GDM1 (cell line): ENCODE results near the gene WDR7.

Experiments
- DNase-seq: peaks from one replicate; lab custom pipeline; 2025; lab: John Stamatoyannopoulos, UW

Gene WDR7

GRCh38 chr18:56937874-56938430, 286.8 kb downstream of the WDR7 start:
- DNase-seq: no peak

DNA sequence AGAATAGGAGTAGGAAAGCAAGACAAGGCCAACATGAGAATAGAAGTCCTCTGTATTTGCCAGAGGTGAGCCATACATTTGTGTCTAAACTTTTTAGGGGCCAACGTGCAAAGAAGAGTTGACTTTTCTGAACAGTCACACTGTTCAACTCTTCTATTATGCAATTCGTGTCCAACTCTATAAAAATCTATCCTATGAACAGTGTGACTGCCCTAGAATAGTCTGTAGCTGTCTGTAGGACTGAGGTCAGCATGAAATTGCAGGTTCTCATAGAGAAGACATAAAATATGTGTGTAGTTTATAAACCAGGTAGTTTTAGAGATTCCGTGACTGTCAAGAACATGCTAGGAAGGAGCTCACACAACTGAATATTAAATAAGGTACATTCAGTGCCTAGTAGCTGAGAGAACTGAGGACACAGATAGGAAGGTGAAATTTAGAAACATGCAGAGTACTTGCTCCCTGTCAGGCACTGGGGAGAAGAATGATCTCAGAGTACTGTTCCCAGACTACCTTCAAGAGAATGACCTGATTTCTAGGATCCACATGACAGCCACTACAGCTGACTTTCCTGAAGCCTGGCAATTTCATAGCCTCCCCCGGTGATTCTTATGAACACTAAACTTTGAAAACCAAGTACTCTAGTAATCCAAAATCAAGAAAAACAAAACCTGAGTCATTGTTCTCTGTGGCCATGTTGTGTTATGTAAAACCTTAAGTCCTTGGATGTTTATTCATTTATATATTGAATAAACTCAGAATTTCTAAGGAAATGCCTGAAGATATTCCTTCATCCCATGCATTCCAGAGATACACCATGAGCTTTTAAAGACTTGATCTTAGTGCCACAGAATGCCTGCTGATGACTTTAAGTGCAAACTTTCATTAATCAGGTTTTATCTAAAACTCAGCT, 294.3 kb downstream of the WDR7 start:
- DNase-seq: no peak

DNA sequence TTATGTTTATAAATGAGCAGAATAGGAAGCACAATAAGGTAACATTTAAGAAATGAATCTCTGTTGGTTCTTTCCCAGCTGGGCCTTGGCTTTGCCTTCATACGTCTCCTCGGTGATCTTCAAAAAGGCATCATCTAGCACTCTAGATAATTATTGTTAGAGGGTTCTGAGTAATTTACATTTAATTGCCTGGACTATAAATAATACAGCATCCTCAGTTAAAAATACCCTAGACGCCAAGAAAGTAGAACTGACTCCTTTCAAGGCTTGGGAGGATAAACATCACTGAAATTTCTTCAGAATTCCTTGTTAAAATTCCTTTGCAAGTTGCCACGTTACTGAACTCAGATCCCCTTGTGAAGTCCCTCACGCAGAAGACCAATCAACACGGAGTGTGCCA, 296.1 kb downstream of the WDR7 start:
- DNase-seq: no peak

DNA sequence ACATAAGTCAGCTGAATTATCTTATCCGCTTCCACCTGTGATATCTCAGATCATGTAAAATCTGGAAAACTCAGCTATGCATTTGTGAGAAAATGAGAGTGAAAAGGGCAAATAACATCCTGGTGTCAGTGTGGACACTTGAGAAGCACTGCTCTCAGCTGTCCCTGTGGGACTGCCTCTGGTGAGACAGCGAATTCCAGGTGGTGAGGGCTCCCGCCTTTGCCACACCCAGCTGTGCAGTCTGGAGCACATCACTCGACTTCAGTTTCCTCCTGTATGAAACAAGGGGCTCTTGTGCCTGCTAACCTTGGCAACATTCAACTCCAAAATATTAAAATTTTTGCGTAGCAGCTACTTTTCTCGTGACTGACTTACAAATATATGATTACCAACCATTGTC, 300.9 kb downstream of the WDR7 start:
- no peak for DNase-seq

DNA sequence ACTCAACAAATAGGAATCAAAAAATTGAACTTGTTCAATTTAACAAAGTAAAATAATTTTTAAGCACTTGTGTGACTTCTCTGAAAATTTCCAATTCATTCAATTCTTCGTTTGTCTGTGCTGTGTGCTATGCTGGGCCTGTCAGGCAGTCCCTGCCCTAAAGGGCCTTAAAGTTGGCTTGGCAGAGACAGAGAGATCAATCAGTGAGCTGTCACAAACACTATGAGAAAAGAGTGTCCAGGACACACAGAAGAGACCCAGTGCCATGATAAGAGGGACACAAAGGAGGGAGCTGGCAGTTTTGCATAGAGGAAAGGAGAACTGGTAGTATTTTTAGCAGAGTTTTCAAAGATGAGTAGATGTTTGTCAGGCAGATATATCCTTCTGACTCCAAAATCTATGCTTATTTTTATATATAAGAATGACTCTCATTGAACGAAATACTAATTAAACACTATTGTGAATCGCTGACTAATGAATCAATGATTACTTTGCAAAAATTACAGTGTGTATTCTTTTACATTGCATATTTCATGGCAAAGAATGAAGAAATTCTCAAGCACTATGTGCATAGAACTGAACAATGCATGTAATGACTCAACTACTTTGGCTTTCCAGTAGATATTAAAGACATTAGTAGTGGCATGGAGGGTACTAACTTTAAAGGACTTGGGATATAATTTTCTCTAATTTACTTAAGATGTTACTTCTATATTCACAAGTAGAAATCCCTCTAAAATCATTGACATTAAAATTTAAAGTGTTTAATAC, 302.5 kb downstream of the WDR7 start:
- no peak for DNase-seq

DNA sequence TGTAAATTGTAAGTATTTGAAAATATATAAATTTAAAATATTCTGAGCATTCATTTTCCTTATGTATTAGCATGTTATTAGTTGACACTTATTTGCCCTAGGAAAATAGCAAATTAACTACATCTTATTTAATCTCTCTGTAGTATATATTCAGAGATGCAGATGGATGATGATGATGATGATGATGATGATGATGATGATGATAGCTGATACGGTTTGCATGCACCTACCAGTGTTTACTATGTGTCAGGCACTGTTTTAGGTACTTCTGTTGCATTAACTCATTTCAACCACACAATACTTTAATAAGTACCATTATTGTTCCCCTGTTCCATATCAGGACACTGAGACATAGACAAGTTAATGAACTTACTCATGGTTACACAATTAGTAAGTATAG, 304.3 kb downstream of the WDR7 start:
- DNase-seq: no peak

GRCh38 chr18:56959120-56959519, 308.0 kb downstream of the WDR7 start:
- no peak for DNase-seq

DNA sequence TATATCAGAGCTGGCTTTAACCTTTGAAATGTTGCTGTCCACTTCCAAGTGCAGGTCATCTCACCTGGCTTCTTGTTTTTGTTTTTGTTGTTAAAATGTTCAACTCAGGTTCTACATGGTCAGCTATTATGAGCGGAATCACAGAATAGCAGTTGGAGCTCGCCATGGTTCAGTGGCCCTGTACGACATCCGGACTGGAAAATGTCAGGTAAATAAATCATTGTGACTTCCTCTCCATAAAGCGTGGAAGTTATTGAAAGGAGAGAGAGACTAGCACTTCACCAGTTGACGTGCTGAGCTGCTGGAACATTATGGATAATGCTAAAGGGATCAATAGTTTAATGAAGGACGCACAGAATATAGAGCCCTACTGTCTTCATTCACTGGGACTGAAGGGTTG, 311.2 kb downstream of the WDR7 start:
- no peak for DNase-seq

GRCh38 chr18:56967035-56967434, 315.9 kb downstream of the WDR7 start:
- no peak for DNase-seq

- DNase-seq: no peak
These were observed 322.3 kb downstream of the WDR7 start for GRCh38 chr18:56973487-56973886.

- DNase-seq: no peak
These were observed 323.0 kb downstream of the WDR7 start for GRCh38 chr18:56974141-56974540.

DNA sequence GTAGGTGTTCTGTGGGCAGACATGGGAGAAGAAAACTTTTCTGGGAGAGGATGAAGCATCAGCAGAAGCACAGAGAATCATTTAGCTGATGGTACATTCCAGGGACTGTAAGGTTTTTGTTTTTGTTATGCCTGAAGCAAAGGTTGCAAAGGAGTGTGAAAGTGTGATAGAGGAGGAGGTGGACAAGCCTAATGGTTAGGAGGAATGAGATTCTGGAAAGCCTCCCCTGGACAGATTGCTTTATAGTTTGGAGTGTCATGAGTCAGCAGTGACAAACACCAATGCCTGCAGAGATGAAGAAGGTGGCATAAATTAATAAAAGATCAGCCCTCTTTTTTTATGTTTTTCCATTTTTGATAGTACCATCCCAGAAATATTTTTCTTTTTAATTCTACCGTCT, 324.1 kb downstream of the WDR7 start:
- DNase-seq: no peak

DNA sequence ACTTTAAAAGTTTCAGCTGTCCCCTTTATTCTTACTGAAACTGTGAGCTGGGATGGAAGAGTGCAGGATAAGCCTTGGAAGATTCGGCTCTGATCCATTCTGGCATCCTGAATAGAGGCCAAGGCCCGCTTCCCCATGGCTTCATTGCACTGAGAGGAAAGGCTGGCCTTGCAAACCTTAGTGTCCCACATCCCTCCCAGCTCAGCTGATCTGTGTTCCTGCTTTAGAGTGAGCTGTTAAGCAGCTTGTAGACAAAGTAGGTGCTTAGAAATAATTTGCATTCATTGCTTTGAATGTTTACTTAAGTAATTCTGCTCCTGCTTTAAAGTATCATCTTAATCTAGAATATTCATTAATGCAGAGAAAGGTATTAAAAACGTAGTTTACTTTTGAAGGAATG, 326.1 kb downstream of the WDR7 start:
- DNase-seq: no peak

DNA sequence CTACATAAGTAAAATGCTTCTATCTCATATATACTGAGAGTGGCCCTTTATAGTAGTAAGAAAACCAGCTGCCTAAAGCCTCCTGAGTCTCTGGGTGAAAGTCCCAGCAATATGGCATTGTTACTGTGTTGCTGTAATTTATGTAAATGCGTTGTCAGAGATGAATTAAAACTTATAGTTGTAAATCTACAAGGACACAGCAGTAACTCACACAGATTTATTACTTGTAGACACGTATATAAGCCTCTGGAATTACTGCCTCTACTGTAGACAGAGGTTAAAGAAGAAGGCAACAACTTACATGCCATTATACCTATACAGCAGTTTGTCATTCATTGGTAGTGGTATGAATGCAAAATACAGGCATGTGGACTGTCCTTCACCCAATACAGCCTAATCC, 326.6 kb downstream of the WDR7 start:
- DNase-seq: no peak

DNA sequence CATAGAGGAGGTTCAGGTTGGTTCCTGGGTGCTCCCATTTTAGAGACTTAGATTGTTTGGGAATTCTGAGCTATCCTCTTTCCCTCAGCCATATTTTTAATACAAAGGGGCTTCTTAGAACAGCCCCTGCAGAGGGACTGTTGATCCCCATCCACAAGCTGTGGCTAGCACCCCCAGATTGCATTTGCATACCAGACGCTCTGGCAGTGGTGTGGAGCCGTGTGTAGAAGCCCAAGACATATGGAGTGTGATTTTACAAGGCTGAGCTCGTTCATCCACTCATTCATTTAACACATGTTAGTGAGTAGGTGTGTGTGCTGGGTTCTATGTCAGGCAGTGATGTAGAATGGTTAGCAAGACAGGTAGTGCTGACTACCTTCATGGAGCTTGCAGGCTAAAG, 329.0 kb downstream of the WDR7 start:
- no peak for DNase-seq

DNA sequence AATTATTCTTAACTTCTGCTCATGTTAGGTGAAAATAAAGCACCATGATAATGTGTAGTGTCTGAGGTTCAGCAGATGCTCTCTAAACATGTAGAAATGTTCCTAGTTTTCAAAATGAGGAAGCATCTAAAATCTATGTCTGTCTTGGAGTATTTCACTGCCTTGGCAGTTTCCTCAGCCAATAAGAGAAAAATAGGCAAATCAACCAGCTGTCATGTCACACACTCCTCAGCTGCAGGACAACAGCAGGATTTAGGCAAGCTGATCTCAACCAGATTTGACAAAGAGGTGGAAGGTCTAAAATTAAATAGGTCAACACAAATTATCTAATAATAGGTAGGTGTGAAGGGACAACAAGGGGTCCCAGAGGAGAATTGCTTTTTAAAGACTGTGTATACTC, 331.6 kb downstream of the WDR7 start:
- no peak for DNase-seq

- no peak for DNase-seq
These were observed 332.3 kb downstream of the WDR7 start for GRCh38 chr18:56983275-56983992.

DNA sequence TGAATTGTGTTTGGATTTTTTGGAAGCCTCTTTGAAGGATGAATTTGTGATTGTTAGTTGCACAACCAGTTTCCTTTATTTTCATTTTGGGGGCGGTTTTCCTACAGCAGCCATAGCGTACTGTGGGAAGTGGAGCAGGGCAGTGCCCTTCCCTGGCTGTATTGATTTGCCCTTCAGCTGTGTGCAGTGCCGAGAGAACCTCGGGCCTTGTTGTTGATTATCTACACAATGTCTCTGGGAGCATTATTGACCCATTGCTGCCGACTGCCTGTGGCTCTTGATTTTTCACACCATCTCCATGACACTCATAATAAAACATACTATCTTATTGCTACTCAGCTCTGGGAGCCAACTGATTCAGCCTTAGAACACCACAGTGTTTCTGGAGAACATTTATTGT, 333.6 kb downstream of the WDR7 start:
- no peak for DNase-seq

DNA sequence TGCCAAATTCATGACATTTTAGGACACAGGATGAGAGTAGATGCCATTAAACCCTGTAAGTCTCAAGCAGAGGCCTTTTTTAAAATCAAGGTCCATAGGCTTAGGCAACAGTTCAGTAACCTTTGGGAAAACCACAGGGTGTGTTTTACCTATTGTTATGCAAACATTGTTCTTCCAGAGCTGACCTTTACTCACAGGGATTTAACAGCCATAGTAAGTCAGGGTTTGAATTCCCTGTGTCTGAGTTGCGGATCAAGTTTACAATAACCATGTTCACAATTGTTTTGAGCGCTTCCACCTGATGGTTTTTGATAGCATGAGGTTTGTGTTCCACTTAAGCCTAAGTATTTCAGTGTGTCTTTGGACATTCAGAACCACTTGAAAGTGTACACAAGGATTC, 335.7 kb downstream of the WDR7 start:
- no peak for DNase-seq

DNA sequence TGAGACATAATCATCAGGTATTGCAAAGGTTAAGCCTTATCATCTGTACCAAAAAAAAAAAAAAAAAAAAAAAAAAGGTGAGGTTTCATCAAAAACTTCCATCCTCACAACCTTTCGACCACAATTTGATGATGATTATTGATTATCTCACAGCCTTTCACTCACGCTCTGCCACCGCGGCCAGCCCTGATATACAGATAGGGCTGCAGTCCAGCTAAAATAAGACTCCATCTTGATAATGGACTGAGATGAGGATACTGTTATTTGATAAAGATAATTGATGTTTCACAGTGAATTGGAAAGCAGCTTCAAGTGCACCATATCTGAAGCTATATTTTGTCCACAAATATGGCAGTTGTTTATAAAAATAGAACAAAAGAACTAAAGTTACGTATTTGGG, 336.1 kb downstream of the WDR7 start:
- DNase-seq: no peak

DNA sequence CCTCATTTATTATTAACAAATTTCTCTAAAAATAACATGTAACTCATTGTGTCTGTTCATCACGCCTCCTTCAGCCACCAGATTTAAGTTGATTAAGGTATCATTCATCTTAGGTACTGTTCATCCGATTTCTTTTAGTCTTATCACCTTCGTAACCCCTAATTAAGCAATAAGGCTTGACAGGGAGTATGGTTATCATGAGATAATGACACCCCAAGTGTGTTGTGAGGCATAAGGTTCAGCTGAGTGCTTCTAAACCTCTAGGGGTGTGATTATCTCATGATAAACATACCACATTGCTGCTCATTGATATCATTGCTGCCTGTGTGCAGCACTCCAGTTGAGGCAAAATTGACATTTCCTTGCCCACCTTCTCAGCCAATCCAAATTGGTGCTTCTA, 336.9 kb downstream of the WDR7 start:
- DNase-seq: no peak

- DNase-seq: no peak
These were observed 339.5 kb downstream of the WDR7 start for GRCh38 chr18:56990678-56991077.
